GM23338 (cell line): ENCODE results near the gene MICALL2. TPM values are rescaled to one million over a fixed set of nuclear protein-coding genes. Genes with fewer than 3 reads are reported as not detected.

Source experiments
- ATAC-seq: fragments of 200-7000 bp; cut with Tn5 transposase; 3 replicates; pipeline ENCODE4 v1.9.1; 2020
- DNase-seq: peaks from one replicate; pipeline ENCODE4 v3.0.0-alpha.2; 2015; ENCODE audit warnings: low spot score
- H2AFZ ChIP-seq: fragments of 200-600 bp; sonication (generic); 2 replicates; pipeline ENCODE4 v1.8.0; 2016; ENCODE audit warnings: antibody characterized with exemption, mild to moderate bottlenecking, moderate library complexity
- H3F3A ChIP-seq: fragments of 200-600 bp; sonication (generic); replicated peaks from 2 replicates; pipeline ENCODE4 v1.8.0; 2017; ENCODE audit warnings: antibody characterized with exemption, mixed run types, low read depth
- H3K27ac ChIP-seq: fragments of 200-600 bp; sonication (generic); 2 replicates; pipeline ENCODE4 v1.6.1; 2016; ENCODE audit warnings: low read depth
- H3K27me3 ChIP-seq: fragments of 200-600 bp; sonication (generic); 2 replicates; pipeline ENCODE4 v1.8.0; 2016; ENCODE audit warnings: mild to moderate bottlenecking, mixed run types, moderate library complexity; ENCODE audit not compliant: insufficient read depth
- H3K36me3 ChIP-seq: fragments of 200-600 bp; sonication (generic); 2 replicates; pipeline ENCODE4 v1.8.0; 2016; ENCODE audit warnings: mild to moderate bottlenecking; ENCODE audit not compliant: insufficient read depth
- H3K4me1 ChIP-seq: fragments of 200-600 bp; sonication (generic); 2 replicates; pipeline ENCODE4 v1.8.0; 2016; ENCODE audit warnings: mild to moderate bottlenecking, moderate library complexity; ENCODE audit not compliant: insufficient read depth
- H3K4me2 ChIP-seq: fragments of 200-600 bp; sonication (generic); 2 replicates; pipeline ENCODE4 v1.7.1; 2017; ENCODE audit warnings: mixed run types
- H3K4me3 ChIP-seq: fragments of 200-600 bp; sonication (generic); 2 replicates; pipeline ENCODE4 v1.6.1; 2016; ENCODE audit warnings: mixed run types
- H3K79me2 ChIP-seq: fragments of 200-600 bp; sonication (generic); replicated peaks from 2 replicates; pipeline ENCODE4 v1.8.0; 2017; ENCODE audit warnings: mild to moderate bottlenecking; ENCODE audit not compliant: insufficient read depth
- H3K9me2 ChIP-seq: fragments of 200-600 bp; sonication (generic); 2 replicates; pipeline ENCODE4 v1.8.0; 2017; ENCODE audit not compliant: insufficient read depth
- H4K20me1 ChIP-seq: fragments of 200-600 bp; sonication (generic); replicated peaks from 2 replicates; pipeline ENCODE4 v1.8.0; 2017; ENCODE audit warnings: mild to moderate bottlenecking; ENCODE audit not compliant: insufficient read depth
- H3K27ac Mint-ChIP-seq: 2 replicates; pipeline ENCODE4 v1.8.0; 2020; ENCODE audit warnings: inconsistent platforms, mild to moderate bottlenecking, moderate library complexity, mixed read lengths
- H3K27me3 Mint-ChIP-seq: 3 replicates; pipeline ENCODE4 v1.8.0; 2022; ENCODE audit warnings: low read depth, mild to moderate bottlenecking, moderate library complexity, mixed read lengths, inconsistent platforms; ENCODE audit not compliant: insufficient read depth, poor library complexity
- H3K36me3 Mint-ChIP-seq: 3 replicates; pipeline ENCODE4 v1.8.0; 2021; ENCODE audit warnings: low read depth, mild to moderate bottlenecking, inconsistent platforms, moderate library complexity, mixed read lengths
- H3K4me1 Mint-ChIP-seq: 3 replicates; pipeline ENCODE4 v1.8.0; 2020; ENCODE audit warnings: mild to moderate bottlenecking, inconsistent platforms, mixed read lengths
- H3K4me3 Mint-ChIP-seq: 3 replicates; pipeline ENCODE4 v1.8.0; 2021; ENCODE audit warnings: moderate library complexity, mild to moderate bottlenecking, inconsistent platforms, mixed read lengths
- H3K9me3 Mint-ChIP-seq: 3 replicates; pipeline ENCODE4 v1.8.0; 2020; ENCODE audit warnings: moderate library complexity, mild to moderate bottlenecking, inconsistent platforms, mixed read lengths
- CREB1 ChIP-seq: fragments of 250-450 bp; sonication (Bioruptor Pico); IDR thresholded peaks from 2 replicates; pipeline ENCODE4 v1.5.0; 2020; ENCODE audit warnings: low read depth, mild to moderate bottlenecking, moderate library complexity
- CTCF ChIP-seq, 2 experiments: fragments of 200-600 bp in 1 of 2; sonication (generic) in 1 of 2; conservative IDR thresholded peaks; 2 replicates each; pipeline versions ENCODE4 v1.5.1 to v1.6.1; 2016 to 2017; ENCODE audit warnings: antibody characterized with exemption in 2 of 2, low read depth in 2 of 2, mild to moderate bottlenecking in 2 of 2, moderate library complexity in 1 of 2
- ETS1 ChIP-seq: IDR thresholded peaks from 2 replicates; pipeline ENCODE4 v1.6.1; 2016; ENCODE audit warnings: antibody characterized with exemption
- EZH2phosphoT487 ChIP-seq: fragments of 200-600 bp; sonication (generic); IDR thresholded peaks from one replicate; pipeline ENCODE4 v1.8.1; 2018; ENCODE audit warnings: antibody characterized with exemption; ENCODE audit not compliant: unreplicated experiment
- JUNB ChIP-seq: IDR thresholded peaks from one replicate; pipeline ENCODE4 v1.6.1; 2016; ENCODE audit warnings: antibody characterized with exemption; ENCODE audit not compliant: unreplicated experiment
- NANOG ChIP-seq: IDR thresholded peaks from 2 replicates; pipeline ENCODE4 v1.6.1; 2016; ENCODE audit warnings: antibody characterized with exemption, borderline replicate concordance
- POLR2AphosphoS5 ChIP-seq: IDR thresholded peaks from 2 replicates; pipeline ENCODE4 v1.6.1; 2016; ENCODE audit warnings: antibody characterized with exemption, low read depth
- STAT1 ChIP-seq: IDR thresholded peaks from one replicate; pipeline ENCODE4 v1.6.1; 2016; ENCODE audit warnings: antibody characterized with exemption; ENCODE audit not compliant: unreplicated experiment
- ZNF114 ChIP-seq: fragments of 250-450 bp; sonication (Bioruptor Pico); IDR thresholded peaks from 2 replicates; pipeline ENCODE4 v1.5.0; 2020; ENCODE audit warnings: mild to moderate bottlenecking, moderate library complexity
- ZNF331 ChIP-seq: fragments of 250-450 bp; sonication (Bioruptor Pico); IDR thresholded peaks from 2 replicates; pipeline ENCODE4 v1.5.0; 2020; ENCODE audit warnings: low read depth, mild to moderate bottlenecking, moderate library complexity
- polyA plus RNA-seq: library from polyadenylated mRNA; unstranded; fragments of >200 nt; fragmentation: Nextera tagmentation; extraction: Ambion mirVana; gene quantifications from 2 replicates; pipeline ENCODE4 v1.2.1, GENCODE V29; 2016
- total RNA-seq: library from RNA; depleted of rRNA; stranded (reverse); fragments of >200 nt; shearing (Covaris generic); gene quantifications from 2 replicates; pipeline ENCODE4 v1.2.3, GENCODE V29; 2014

The MICALL2 gene
- total and polyA plus RNA-seq, 2 experiments from 2014 or later = 7.0 to 13.0 TPM

DNA sequence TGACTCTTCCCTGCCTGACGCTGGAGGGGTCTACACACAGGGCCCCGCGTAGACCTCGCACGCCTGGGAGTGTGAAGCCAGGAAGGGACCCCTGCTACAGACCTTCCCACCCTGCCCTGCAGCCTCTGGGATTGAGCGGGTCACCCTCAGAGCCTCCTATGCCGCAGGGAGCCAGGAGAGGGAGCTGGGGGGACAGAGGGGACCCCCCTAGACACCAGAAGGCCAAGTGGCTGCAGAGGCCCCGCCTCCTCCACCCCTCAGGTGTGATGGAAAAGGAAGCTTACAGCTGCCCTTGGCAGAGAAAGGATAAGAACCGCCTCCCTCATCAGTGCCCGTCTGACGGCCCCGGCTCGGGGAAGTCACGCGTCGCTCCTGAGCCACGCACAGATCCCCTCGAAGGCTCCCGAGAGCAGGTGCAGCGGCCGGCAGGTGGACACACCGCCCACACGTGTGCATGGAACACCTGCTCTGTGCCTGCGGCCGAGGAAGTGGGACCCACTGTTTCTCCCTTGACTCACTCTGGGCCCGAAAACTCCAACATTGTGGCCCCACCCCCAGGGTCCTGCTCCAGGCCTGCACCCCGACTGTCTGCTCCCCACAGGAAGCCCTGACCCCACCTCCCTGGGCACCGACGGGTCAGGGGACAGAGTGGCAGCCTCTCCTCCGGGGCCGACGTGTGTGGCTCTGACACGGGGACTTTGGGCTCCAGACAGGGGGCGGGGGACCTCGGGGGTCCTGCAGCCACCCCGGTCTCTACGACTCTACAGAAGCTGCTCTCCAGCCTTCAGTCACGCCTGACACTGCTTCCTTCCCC is 73.3 kb downstream of the MICALL2 start:
- Histone ChIP-seq H4K20me1 (no peaks in the 10 kb centered on the region), H3F3A (no peaks in the 10 kb centered on the region), H3K4me1 (no peaks in the 10 kb centered on the region), H3K79me2 (no peaks in the 10 kb centered on the region), H3K27me3 (no peaks in the 10 kb centered on the region), H2AFZ (peak overlapping the region; percentile 28; the same call in 1 of the 2 replicates), H3K27ac (no peak overlapping the region), H3K9me2 (no peaks in the 10 kb centered on the region), H3K36me3 (no peaks in the 10 kb centered on the region), H3K4me3 (no peak overlapping the region), H3K4me2 (no peak overlapping the region)
- ATAC-seq = peak; percentile 81
- Mint-ChIP-seq H3K27ac (no peak overlapping the region), H3K36me3 (no peaks in the 10 kb centered on the region), H3K4me3 (no peak overlapping the region), H3K27me3 (peaks cover 12% of the 10 kb centered on the region), H3K9me3 (no peaks in the 10 kb centered on the region), H3K4me1 (no peaks in the 10 kb centered on the region; the same call in 2 of the 3 replicates)
- TF ChIP-seq CTCF (conservative IDR thresholded peaks at IDR 0.05; ENCODE audit: low read depth in 2 of 2) (peak; percentile 24 to 44; a peak in 3 of 4 replicates), NANOG (no peak)
- peak; percentile 52 for DNase-seq

GRCh38 chr7:1385086-1385808 is 74.0 kb downstream of the MICALL2 start:
- H2AFZ ChIP-seq = no peak overlapping the region; the same call in 1 of the 2 replicates
- H3K9me2 ChIP-seq = no peaks in the 10 kb centered on the region
- DNase-seq = no peak
- no peaks in the 10 kb centered on the region for H3K79me2 ChIP-seq
- H4K20me1 ChIP-seq = no peaks in the 10 kb centered on the region
- ATAC-seq = no peak
- Mint-ChIP-seq H3K4me3 (no peak overlapping the region), H3K36me3 (no peaks in the 10 kb centered on the region), H3K9me3 (no peaks in the 10 kb centered on the region), H3K27ac (no peak overlapping the region), H3K27me3 (peaks cover 10% of the 10 kb centered on the region), H3K4me1 (no peaks in the 10 kb centered on the region; the same call in 2 of the 3 replicates)
- no peak overlapping the region for H3K4me3 ChIP-seq
- H3K36me3 ChIP-seq = no peaks in the 10 kb centered on the region
- no peaks in the 10 kb centered on the region for H3F3A ChIP-seq
- H3K4me1 ChIP-seq = no peaks in the 10 kb centered on the region
- H3K27ac ChIP-seq = no peak overlapping the region
- no peak overlapping the region for H3K4me2 ChIP-seq
- no peaks in the 10 kb centered on the region for H3K27me3 ChIP-seq
- TF ChIP-seq NANOG (no peak), ZNF114 (CRISPR knock-in tag) (no peak), JUNB (no peak), CREB1 (no peak), STAT1 (no peak), CTCF (conservative IDR thresholded peaks at IDR 0.05; ENCODE audit: low read depth in 2 of 2) (no peak), POLR2AphosphoS5 (no peak), EZH2phosphoT487 (no peak), ETS1 (no peak), ZNF331 (no peak)
